ENCODE results near the gene AIFM2.

DNA sequence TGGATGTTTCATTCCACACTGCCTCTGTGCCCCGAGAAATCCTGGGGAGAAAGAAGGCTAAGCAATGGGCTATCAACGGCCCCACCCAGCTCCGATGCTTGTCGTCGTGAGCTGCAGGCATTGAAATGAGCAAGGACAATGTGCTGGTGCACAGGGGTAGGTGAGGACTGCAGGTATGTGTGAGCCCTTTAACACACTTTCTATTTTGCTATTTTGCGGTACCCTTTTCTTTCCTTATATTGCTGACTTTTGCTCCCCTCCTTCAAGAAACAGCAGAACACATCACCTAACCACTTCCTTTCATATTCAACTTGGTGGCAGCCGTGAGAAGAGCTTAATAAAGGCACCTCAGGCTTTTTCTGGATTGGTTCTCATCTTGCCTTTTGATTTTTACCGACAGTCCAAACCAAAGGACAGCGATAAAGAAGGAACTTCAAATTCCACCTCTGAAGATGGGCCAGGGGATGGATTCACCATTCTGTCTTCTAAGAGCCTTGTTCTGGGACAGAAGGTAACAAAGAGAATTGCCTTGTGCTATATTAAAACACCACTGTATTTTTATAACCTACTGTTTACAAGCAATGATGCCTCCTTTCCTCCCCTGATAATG lies 39.2 kb downstream of the AIFM2 start:
- TF ChIP-seq ARNT (IDR thresholded peaks at IDR 0.05) = no peak
- TF ChIP-seq PKNOX1 (IDR thresholded peaks at IDR 0.05) = no peak
- TF ChIP-seq SUZ12 (IDR thresholded peaks at IDR 0.05) = no peak
- no peak for TF ChIP-seq NFRKB (IDR thresholded peaks at IDR 0.05)
- no peak for TF ChIP-seq BHLHE40 (IDR thresholded peaks at IDR 0.05; ENCODE audit: borderline replicate concordance)
- TF ChIP-seq FOXA1 (IDR thresholded peaks at IDR 0.05) = no peak
- no peak for TF ChIP-seq FOXK2 (IDR thresholded peaks at IDR 0.05)
- TF ChIP-seq SP1 (IDR thresholded peaks at IDR 0.05) = no peak
- no peak for TF ChIP-seq ELF4 (IDR thresholded peaks at IDR 0.05)
- TF ChIP-seq FOXM1 (IDR thresholded peaks at IDR 0.05; ENCODE audit: borderline replicate concordance) = no peak
- TF ChIP-seq LEF1 (IDR thresholded peaks at IDR 0.05; ENCODE audit: borderline replicate concordance) = no peak
- TF ChIP-seq ZNF384 (IDR thresholded peaks at IDR 0.05) = no peak
- no peak for TF ChIP-seq TARDBP (IDR thresholded peaks at IDR 0.05)
- TF ChIP-seq HDGF (IDR thresholded peaks at IDR 0.05; ENCODE audit: borderline replicate concordance) = no peak

Data from HEK293T (cell line).